Type B pancreatic cell (in vitro differentiated cells): ENCODE results near the gene AFG3L2. TPM values are rescaled to one million over a fixed set of nuclear protein-coding genes. Genes with fewer than 3 reads are reported as not detected.

Experiments
- DNase-seq: peaks from one replicate; pipeline ENCODE4 v3.0.0; 2021; ENCODE audit warnings: mixed read lengths; ENCODE audit not compliant: unreplicated experiment; ENCODE audit errors: extremely low spot score
- H3K27ac Mint-ChIP-seq: 2 replicates; pipeline ENCODE4 v1.8.0; 2021; ENCODE audit warnings: mild to moderate bottlenecking, mixed read lengths
- H3K27me3 Mint-ChIP-seq: 2 replicates; pipeline ENCODE4 v1.8.0; 2021; ENCODE audit warnings: mixed read lengths
- H3K36me3 Mint-ChIP-seq: 2 replicates; pipeline ENCODE4 v1.8.0; 2021; ENCODE audit warnings: mixed read lengths
- H3K4me1 Mint-ChIP-seq: one replicate; pipeline ENCODE4 v1.8.0; 2021; ENCODE audit warnings: mixed read lengths; ENCODE audit not compliant: unreplicated experiment
- H3K4me3 Mint-ChIP-seq: 2 replicates; pipeline ENCODE4 v1.8.0; 2021; ENCODE audit warnings: mild to moderate bottlenecking, mixed read lengths
- H3K9me3 Mint-ChIP-seq: 2 replicates; pipeline ENCODE4 v1.8.0; 2021; ENCODE audit warnings: mixed read lengths
- CTCF ChIP-seq: fragments of 200-600 bp; sonication (generic); conservative IDR thresholded peaks from 2 replicates; pipeline ENCODE4 v1.5.0; 2021; ENCODE audit warnings: antibody characterized with exemption, mild to moderate bottlenecking
- total RNA-seq: library from RNA; stranded (reverse); gene quantifications from 2 replicates; pipeline ENCODE4 v1.2.1, GENCODE V29; 2021; ENCODE audit warnings: low replicate concordance

AFG3L2 gene
- total RNA-seq, 1 donor from 2014 or later: 56.0 TPM

- H3K9me3 Mint-ChIP-seq: no peaks in the 10 kb centered on the region
- peaks cover 10% of the 10 kb centered on the region for H3K4me1 Mint-ChIP-seq
- no peaks in the 10 kb centered on the region for H3K36me3 Mint-ChIP-seq
- no peak overlapping the region for H3K4me3 Mint-ChIP-seq
- H3K27ac Mint-ChIP-seq: peak overlapping the region; percentile 5
- TF ChIP-seq CTCF: no peak
- H3K27me3 Mint-ChIP-seq: peaks cover 41% of the 10 kb centered on the region
- DNase-seq: no peak
Measured at GRCh38 chr18:12403601-12404506, 26.8 kb upstream of the AFG3L2 start.

GRCh38 chr18:12401881-12402280 is 24.9 kb upstream of the AFG3L2 start:
- H3K27me3 Mint-ChIP-seq: peaks cover 41% of the 10 kb centered on the region
- H3K9me3 Mint-ChIP-seq: no peaks in the 10 kb centered on the region
- no peaks in the 10 kb centered on the region for H3K36me3 Mint-ChIP-seq
- no peak overlapping the region for H3K4me3 Mint-ChIP-seq
- TF ChIP-seq CTCF: no peak
- H3K27ac Mint-ChIP-seq: no peak overlapping the region
- H3K4me1 Mint-ChIP-seq: peaks cover 4% of the 10 kb centered on the region
- no peak for DNase-seq

DNA sequence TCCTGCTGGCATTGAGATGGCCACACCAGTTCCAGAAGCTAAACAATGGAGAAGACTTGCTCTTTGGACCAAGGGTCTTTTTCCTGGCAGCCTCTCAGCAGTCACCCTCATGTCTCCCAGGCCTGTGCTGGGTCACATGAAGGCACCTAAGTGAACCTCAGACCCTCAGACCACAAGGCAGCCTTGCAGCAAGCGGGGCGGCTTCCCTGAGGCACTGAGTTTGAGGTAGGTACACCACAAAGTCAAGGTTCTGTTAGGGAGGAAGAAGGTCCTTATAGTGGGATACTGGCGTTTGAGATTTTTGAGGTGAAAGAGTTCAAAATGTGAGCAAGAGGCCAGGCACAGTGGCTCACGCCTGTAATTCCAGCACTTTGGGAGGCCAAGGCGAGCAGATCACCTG is 22.2 kb upstream of the AFG3L2 start:
- TF ChIP-seq CTCF: no peak
- no peaks in the 10 kb centered on the region for H3K4me1 Mint-ChIP-seq
- H3K27ac Mint-ChIP-seq: no peak overlapping the region
- no peak for DNase-seq
- H3K36me3 Mint-ChIP-seq: no peaks in the 10 kb centered on the region
- peaks cover 25% of the 10 kb centered on the region for H3K27me3 Mint-ChIP-seq
- H3K9me3 Mint-ChIP-seq: no peaks in the 10 kb centered on the region
- H3K4me3 Mint-ChIP-seq: no peak overlapping the region

GRCh38 chr18:12398625-12399024 is 21.6 kb upstream of the AFG3L2 start:
- no peaks in the 10 kb centered on the region for H3K4me1 Mint-ChIP-seq
- peaks cover 20% of the 10 kb centered on the region for H3K27me3 Mint-ChIP-seq
- no peaks in the 10 kb centered on the region for H3K36me3 Mint-ChIP-seq
- no peak for DNase-seq
- H3K27ac Mint-ChIP-seq: no peak overlapping the region
- no peak overlapping the region for H3K4me3 Mint-ChIP-seq
- no peaks in the 10 kb centered on the region for H3K9me3 Mint-ChIP-seq
- TF ChIP-seq CTCF: no peak

- no peaks in the 10 kb centered on the region for H3K4me1 Mint-ChIP-seq
- no peak overlapping the region for H3K4me3 Mint-ChIP-seq
- peaks cover 17% of the 10 kb centered on the region for H3K27me3 Mint-ChIP-seq
- H3K9me3 Mint-ChIP-seq: no peaks in the 10 kb centered on the region
- no peaks in the 10 kb centered on the region for H3K36me3 Mint-ChIP-seq
- no peak for DNase-seq
- no peak for TF ChIP-seq CTCF
- H3K27ac Mint-ChIP-seq: no peak overlapping the region
Measured at GRCh38 chr18:12397793-12398192, 20.8 kb upstream of the AFG3L2 start.
